COR-L47 (cell line): Measurements from ENCODE around the gene SUMO2.
"Not testable (repeated sequence)": the region's sequence is repeated elsewhere in the genome, so short reads cannot be mapped to it uniquely, and the experiment has no call there.

Experiments
- DNase-seq: peaks from one replicate; lab custom pipeline; 2025; lab: John Stamatoyannopoulos, UW

Gene SUMO2

DNA sequence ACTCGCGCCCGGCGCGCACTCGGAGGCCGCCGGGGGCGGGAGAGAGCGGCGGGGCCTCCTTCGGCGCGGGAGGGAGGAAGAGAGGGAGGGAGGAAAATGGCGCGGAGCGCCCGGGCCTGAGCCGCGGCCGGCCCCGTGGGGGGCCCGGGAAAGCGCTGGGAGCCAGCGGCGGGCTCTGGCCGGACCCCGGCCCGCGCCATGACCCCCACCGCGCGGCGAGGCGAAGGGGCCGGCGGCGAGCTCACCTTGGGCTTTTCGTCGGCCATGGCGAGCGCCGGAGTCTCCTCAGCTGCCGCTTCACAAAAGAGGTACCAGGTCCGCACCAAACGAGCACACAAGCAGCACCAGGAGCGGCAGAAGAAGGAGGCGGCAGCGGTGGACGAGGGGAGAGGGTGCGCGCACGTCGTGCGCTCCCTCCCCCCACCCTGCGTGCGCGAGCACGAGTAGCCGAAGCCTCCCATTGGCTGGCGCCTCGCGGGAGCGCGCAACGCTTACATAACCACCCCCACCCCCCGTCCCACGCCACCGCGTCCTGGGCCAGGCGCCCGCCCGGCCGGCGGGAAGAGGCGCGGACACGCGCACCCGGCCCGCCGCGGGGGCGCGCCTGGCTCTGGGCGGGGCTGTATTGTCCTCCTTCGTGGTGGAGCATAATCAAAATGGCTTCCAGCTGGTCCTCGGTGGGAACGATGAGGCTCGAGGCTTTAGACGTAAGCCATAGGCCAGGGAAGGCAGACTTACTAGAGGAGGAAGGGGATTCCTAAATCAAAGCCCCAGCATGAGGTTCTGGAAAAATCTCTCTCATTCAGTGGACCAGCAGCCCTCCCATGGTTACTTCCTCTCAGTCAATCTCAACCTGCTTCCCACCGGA is at the start of gene SUMO2:
SUMO2 (minus strand) TSS at position 391 of the 868 bp plus-strand sequence; CDS start at position 266, 125 bp downstream.
- peak; percentile 95 for DNase-seq

DNA sequence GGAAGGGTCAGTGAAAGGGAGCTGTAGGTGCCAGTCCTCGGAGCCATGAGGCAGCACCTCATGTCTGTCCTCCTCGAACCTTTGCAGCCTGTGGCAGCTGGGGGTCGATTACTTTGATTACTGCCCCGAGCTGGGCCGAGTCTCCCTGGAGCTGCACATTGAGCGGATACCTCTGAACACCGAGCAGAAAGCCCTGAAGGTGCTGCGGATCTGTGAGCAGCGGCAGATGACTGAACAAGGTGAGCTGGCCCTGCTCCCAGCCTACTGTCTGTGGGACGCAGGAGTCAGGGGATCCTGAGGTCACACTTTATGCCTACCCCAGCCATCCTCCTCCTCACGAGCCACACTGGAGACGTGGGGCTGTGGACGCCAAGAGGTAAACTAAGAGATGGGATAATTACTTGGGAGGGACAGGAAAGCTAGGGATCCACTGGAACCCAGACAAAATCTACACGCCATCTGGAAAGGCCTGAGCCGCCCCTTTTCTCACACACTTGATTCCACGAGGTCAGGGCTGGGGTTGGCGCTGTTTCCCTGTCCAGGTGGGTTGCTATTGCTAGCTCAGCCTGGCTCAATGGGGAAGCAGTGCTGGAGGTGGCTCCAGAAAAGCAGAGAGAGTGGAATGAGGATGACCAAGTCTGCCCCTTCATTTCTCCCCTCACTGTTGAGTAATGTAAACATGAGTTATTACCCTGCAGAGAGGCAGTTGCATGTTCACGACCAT is 49.1 kb upstream of the SUMO2 start:
- no peak for DNase-seq

DNA sequence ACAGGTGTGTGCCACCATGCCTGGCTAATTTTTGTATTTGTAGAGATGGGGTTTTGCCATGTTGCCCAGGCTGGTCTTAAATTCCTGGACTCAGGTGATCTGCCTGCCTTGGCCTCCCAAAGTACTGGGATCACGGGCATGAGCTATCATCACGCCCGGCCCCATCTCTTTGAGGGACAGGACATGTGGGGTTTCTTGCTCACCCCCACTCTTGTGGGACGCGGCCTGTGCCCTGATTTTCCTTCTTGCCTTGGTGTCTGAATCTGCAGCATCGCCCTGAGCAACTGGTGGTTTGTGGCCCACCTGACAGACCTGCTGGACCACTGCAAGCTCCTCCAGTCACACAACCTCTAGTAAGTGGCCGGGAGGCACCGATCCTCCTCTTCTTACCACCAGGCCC is 48.3 kb upstream of the SUMO2 start:
- DNase-seq, result no peak

- no peak for DNase-seq
Observed at GRCh38 chr17:75228847-75229246, 46.1 kb upstream of the SUMO2 start.

GRCh38 chr17:75228305-75228704 is 45.5 kb upstream of the SUMO2 start:
- no peak for DNase-seq

GRCh38 chr17:75227729-75228128 is 45.0 kb upstream of the SUMO2 start:
- DNase-seq, result no peak

DNA sequence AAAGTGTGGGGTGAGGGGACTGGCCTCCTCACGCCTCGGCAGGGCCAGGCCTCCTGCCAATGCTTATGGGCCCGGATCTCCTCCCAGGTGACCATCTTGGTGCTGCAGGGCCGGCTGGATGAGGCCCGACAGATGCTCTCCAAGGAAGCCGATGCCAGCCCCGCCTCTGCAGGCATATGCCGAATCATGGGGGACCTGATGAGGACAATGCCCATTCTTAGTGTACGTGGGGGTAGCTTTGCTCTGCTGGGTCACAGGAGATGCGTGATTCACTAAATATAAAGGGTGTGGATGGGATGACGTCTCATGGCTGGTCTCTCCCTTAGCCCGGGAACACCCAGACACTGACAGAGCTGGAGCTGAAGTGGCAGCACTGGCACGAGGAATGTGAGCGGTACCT is 42.3 kb upstream of the SUMO2 start:
- no peak for DNase-seq

- no peak for DNase-seq
Observed at GRCh38 chr17:75219815-75220214, 37.1 kb upstream of the SUMO2 start.

DNA sequence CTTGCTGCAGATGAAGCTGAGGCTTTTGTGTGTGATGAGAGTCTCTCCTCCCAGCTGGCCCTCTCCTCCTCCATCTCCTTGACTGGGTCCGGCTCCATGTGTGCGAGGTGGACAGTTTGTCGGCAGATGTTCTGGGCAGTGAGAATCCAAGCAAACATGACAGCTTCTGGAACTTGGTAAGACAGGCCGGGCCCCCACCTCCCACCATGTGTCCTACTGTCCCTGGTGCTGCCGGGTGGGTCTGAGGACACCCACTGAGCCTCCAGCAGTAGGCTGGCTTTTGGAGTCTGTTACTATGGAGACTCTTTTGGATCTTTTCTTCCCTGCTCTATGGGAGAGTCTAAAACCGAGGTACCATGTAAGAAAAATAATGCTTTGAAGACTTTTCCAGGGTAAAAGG is 35.4 kb upstream of the SUMO2 start:
- DNase-seq, result no peak

DNA sequence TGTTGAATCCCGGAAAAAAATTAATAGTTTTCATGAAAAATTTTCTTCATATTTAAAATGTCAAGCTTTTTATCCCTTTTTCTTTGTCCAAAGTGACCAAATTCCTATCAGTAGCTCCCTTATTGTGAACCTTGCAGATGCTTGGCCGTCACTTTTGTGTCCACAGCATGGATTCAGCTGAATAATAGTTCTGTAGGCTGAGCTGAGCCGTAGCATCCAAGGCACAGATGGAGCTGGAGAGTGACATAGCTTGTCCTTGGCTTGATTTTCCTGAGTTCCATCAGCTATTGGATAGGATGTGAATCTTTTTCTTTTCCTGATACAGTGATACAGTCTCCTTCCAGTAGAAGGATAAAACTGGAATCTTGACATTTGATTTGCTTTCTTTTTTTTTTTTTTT is 26.3 kb upstream of the SUMO2 start:
- DNase-seq, result no peak

- no peak for DNase-seq
Observed at GRCh38 chr17:75208161-75208560, 25.4 kb upstream of the SUMO2 start.

GRCh38 chr17:75207760-75208159 is 25.0 kb upstream of the SUMO2 start:
- no peak for DNase-seq

DNA sequence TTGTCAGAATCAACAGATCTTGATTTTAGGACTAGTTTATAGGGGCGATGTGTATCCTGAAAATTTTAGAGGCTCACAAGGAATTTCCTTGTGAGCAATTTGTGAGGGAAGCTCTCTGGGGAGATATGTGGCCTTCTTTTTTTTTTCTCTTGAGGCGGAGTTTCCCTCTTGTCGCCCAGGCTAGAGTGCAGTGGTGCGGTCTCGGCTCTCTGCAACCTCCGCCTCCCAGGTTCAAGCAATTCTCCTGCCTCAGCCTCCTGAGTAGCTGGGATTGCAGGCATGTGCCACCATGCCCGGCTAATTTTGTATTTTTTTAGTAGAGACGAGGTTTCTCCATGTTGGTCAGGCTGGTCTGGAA is 24.3 kb upstream of the SUMO2 start:
- DNase-seq, result not testable (repeated sequence)

DNA sequence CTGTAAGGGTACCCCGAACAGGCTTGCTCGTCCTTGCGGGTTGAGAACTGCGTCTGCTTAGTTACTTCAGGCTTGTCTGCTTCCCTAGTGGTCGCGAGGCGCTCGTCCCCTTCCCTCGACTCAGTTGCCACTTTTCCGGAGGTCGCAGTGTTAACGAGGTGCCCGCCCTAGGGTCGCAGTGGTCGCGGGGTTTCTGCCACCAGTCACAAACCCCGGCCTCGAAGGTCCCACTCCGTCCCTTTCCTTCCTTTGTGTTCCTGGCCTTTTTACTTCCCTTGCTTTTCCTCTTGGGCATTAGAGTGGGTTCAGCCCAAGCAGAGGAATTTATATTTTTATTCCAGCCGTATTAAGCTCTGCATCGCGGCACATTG is 23.0 kb upstream of the SUMO2 start:
- no peak for DNase-seq

GRCh38 chr17:75205037-75205792 is 22.5 kb upstream of the SUMO2 start, which contains the start of gene NUP85:
TSS of gene NUP85 (plus strand) at chr17:75205679. CDS start at chr17:75205762, 83 bp downstream.
- peak; percentile 92 for DNase-seq

GRCh38 chr17:75199886-75200618 is 17.3 kb upstream of the SUMO2 start:
- no peak for DNase-seq

- no peak for DNase-seq
Observed at GRCh38 chr17:75194879-75195278, 12.1 kb upstream of the SUMO2 start.

- no peak for DNase-seq
Observed at GRCh38 chr17:75191584-75191983, 8.8 kb upstream of the SUMO2 start.

DNA sequence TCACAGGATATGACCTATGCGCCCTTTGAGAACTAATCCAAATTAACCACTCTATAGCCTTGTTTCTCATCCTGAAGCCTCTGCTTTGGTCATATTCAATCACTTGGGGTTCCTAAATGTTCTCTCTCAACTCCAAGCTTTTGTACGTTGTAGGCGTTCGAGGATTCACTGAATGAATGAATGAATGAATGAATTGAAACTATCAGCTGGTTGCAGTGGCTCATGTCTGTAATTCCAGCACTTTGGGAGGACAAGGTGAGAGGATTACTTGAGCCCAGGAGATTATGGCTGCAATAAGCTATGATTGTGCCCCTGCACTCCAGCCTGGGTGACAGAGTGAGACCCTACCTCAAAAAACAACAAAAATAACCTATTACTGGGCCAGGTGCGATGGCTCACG is 5.9 kb upstream of the SUMO2 start:
- DNase-seq, result no peak

- no peak for DNase-seq
Observed at GRCh38 chr17:75183999-75184884, 1.5 kb upstream of the SUMO2 start.

- no peak for DNase-seq
Observed at GRCh38 chr17:75182319-75182568, 515 bp downstream of the SUMO2 start.
